Measurements from ENCODE around the gene CMYA5.
"Not testable (repeated sequence)": the region's sequence is repeated elsewhere in the genome, so short reads cannot be mapped to it uniquely, and the experiment has no call there.

CMYA5 gene

DNA sequence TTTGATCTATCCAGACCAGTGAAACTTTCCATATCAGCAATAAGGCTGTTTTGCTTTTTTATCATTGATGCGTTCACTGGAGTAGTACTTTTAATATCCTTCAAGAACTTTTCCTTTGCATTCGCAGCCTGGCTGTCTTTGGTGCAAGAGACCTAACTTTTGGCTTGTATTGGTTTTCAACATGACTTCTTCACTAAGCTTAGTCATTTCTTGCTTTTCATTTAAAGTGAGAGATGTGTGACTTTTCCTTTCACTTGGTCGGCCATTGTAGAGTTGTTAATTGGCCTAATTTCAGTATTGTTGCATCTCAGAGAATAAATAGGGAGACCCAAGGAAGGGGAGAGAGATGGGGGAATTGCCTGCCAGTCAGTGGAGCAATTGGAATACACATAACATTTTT lies 26.4 kb upstream of the CMYA5 start:
- H3K4me3 ChIP-seq (ENCODE audit: low read depth in 1 of 2, low read length in 1 of 2), result no peak overlapping the region
- peak overlapping the region; percentile 4 for H3K27ac ChIP-seq
- no peaks in the 10 kb centered on the region for H3K27me3 ChIP-seq
- no peaks in the 10 kb centered on the region for H3K9me3 ChIP-seq
- H3K36me3 ChIP-seq, result peaks cover 61% of the 10 kb centered on the region
- TF ChIP-seq, protein P1, sequence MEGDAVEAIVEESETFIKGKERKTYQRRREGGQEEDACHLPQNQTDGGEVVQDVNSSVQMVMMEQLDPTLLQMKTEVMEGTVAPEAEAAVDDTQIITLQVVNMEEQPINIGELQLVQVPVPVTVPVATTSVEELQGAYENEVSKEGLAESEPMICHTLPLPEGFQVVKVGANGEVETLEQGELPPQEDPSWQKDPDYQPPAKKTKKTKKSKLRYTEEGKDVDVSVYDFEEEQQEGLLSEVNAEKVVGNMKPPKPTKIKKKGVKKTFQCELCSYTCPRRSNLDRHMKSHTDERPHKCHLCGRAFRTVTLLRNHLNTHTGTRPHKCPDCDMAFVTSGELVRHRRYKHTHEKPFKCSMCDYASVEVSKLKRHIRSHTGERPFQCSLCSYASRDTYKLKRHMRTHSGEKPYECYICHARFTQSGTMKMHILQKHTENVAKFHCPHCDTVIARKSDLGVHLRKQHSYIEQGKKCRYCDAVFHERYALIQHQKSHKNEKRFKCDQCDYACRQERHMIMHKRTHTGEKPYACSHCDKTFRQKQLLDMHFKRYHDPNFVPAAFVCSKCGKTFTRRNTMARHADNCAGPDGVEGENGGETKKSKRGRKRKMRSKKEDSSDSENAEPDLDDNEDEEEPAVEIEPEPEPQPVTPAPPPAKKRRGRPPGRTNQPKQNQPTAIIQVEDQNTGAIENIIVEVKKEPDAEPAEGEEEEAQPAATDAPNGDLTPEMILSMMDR (IDR thresholded peaks at IDR 0.05), result no peak
- H3K4me1 ChIP-seq (ENCODE audit: control insufficient read depth in 1 of 2, insufficient read depth in 1 of 2, low read depth in 1 of 2, low read length in 1 of 2), result no peaks in the 10 kb centered on the region

DNA sequence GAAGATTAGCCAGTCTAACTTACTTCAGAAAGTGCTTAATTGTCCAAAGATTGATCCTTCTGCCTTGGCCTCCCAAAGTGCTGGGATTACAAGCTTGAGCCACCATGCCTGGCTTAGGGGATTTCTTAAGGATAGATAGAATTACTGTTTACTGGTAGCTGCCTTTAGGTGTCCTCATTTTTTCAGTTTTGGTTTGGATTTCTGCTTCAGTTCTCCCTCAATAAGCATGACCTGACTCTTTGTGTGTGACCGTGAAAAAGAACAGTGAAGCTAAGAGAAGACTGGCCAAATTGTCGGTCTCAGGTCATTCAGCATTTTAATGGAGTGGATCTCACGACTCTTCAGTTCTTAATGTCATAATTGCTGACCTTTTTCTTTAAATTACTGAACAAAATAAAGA lies 22.9 kb upstream of the CMYA5 start:
- Histone ChIP-seq H3K36me3 (peaks cover 67% of the 10 kb centered on the region), H3K4me1 (ENCODE audit: control insufficient read depth in 1 of 2, insufficient read depth in 1 of 2, low read depth in 1 of 2, low read length in 1 of 2) (no peaks in the 10 kb centered on the region), H3K27me3 (no peaks in the 10 kb centered on the region), H3K4me3 (ENCODE audit: low read depth in 1 of 2, low read length in 1 of 2) (no peak overlapping the region), H3K27ac (no peak overlapping the region), H3K9me3 (no peaks in the 10 kb centered on the region)
- TF ChIP-seq, protein P1 (IDR thresholded peaks at IDR 0.05), result no peak

DNA sequence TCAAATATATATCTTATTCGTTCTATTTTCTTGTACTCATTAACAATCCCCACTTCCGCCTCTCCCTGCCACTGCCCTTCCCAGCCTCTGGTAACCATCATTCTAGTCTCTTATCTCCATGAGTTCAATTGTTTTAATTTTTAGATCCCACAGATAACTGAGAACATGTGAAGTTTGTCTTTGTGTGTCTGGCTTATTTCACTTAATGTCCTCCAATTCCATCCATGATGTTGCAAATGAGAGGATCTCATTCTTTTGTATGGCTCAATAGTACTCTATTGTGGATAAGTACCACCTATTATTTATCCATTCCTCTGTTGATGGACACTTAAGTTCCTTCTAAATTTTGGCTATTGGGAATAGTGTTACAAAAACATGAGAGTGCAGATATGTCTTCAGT lies 17.2 kb upstream of the CMYA5 start:
- Histone ChIP-seq H3K36me3 (peaks cover 85% of the 10 kb centered on the region), H3K27ac (no peak overlapping the region), H3K4me3 (ENCODE audit: low read depth in 1 of 2, low read length in 1 of 2) (no peak overlapping the region), H3K27me3 (no peaks in the 10 kb centered on the region), H3K9me3 (no peaks in the 10 kb centered on the region), H3K4me1 (ENCODE audit: control insufficient read depth in 1 of 2, insufficient read depth in 1 of 2, low read depth in 1 of 2, low read length in 1 of 2) (no peaks in the 10 kb centered on the region)
- TF ChIP-seq, protein P1 (IDR thresholded peaks at IDR 0.05), result no peak

DNA sequence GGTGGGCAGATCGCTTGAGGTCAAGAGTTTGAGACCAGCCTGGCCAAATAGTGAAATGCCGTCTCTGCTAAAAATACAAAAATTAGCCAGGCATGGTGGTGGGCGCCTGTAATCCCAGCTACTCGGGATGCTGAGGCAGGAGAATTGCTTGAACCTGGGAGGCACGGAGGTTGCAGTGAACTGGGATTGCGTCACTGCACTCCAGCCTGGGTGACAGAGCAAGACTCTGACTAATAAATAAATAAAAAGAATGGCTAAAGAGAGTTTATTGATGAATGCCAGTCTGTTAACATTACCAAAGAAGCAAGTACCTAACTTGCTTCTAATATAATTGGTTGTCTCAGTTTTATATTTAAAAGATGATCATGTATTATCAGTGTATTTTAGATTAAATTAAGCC lies 13.3 kb upstream of the CMYA5 start:
- not testable (repeated sequence) for H3K27ac ChIP-seq; H3K4me1 ChIP-seq (ENCODE audit: control insufficient read depth in 1 of 2, insufficient read depth in 1 of 2, low read depth in 1 of 2, low read length in 1 of 2); H3K9me3 ChIP-seq; H3K4me3 ChIP-seq (ENCODE audit: low read depth in 1 of 2, low read length in 1 of 2); H3K27me3 ChIP-seq
- H3K36me3 ChIP-seq, result peaks cover 92% of the 10 kb centered on the region

DNA sequence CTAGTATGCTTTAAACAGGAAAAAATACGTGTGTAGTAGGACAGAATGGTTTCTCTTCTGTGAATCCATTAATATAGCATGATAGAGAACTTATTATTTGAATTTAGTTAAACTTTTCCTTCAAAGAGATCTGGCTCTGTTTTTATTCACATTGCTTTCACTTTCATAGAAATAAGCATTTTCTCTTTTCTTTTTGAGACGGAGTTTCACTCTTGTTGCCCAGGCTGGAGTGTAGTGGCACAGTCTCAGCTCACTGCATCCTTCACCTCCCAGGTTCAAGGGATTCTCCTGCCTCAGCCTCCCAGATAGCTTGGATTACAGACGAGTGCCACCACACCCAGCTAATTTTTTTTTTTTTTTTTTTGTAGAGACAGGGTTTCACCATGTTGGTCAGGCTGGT lies 7.5 kb upstream of the CMYA5 start:
- H3K36me3 ChIP-seq, result peaks cover 92% of the 10 kb centered on the region
- not testable (repeated sequence) for H3K27ac ChIP-seq; H3K9me3 ChIP-seq; H3K4me1 ChIP-seq (ENCODE audit: control insufficient read depth in 1 of 2, insufficient read depth in 1 of 2, low read depth in 1 of 2, low read length in 1 of 2); H3K27me3 ChIP-seq; H3K4me3 ChIP-seq (ENCODE audit: low read depth in 1 of 2, low read length in 1 of 2)

DNA sequence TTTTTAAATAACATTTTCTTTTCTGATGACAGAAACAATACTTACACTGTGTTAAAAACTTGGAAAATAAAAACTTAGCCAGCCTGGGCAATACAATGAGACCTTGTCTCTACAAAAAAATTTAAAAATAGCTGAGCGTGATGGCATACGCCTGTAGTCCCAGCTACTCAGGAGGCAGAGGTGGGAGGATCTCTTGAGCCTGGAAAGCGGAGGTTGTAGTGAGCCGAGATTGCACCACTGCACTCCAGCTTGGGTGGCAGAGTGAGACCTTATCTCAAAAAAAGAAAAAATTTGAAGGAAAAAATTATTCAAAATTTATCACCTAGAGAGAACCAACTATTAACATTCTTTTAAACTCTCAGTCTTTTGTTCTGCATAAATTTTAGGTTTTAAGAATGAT lies 4.9 kb upstream of the CMYA5 start:
- Histone ChIP-seq H3K36me3 (peaks cover 82% of the 10 kb centered on the region), H3K27ac (no peak overlapping the region), H3K4me3 (ENCODE audit: low read depth in 1 of 2, low read length in 1 of 2) (no peak overlapping the region), H3K9me3 (no peaks in the 10 kb centered on the region), H3K4me1 (ENCODE audit: control insufficient read depth in 1 of 2, insufficient read depth in 1 of 2, low read depth in 1 of 2, low read length in 1 of 2) (no peaks in the 10 kb centered on the region), H3K27me3 (no peaks in the 10 kb centered on the region)
- TF ChIP-seq, protein P1 (IDR thresholded peaks at IDR 0.05), result no peak

DNA sequence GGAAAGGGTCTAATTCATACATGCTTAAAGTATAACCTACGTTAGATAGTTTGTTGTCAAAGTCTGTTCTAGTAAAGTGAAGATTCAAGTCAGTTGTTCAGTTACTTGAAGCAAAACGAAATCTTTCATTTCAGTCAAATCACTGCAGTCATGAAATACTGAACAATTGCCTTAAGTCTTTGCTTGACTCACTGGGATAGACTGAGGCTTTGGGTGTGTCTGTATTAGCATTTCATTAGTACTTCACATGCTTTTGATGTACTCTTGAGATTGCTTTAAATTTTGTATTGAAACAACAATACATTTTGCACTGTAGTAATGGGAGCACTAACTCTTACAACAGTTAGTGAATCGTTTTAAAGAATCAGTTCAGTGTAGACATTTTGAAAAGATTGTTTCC lies 4.0 kb upstream of the CMYA5 start:
- Histone ChIP-seq H3K9me3 (no peaks in the 10 kb centered on the region), H3K36me3 (peaks cover 78% of the 10 kb centered on the region), H3K4me3 (ENCODE audit: low read depth in 1 of 2, low read length in 1 of 2) (no peak overlapping the region), H3K4me1 (ENCODE audit: control insufficient read depth in 1 of 2, insufficient read depth in 1 of 2, low read depth in 1 of 2, low read length in 1 of 2) (no peaks in the 10 kb centered on the region), H3K27me3 (no peaks in the 10 kb centered on the region), H3K27ac (no peak overlapping the region)
- TF ChIP-seq, protein P1 (IDR thresholded peaks at IDR 0.05), result no peak

Measured in neutrophil (primary cell).